Measurements from ENCODE around the gene LRMDA. TPM values are rescaled to one million over a fixed set of nuclear protein-coding genes. Genes with fewer than 3 reads are reported as not detected.

The LRMDA gene
- total RNA-seq, 1 experiment from 2014 or later = 4.8 TPM

GRCh38 chr10:75495434-75496190 is 64.2 kb downstream of the LRMDA start:
- intact Hi-C loops (cut with micrococcal nuclease) = no loop called here
- no peak for DNase-seq (ENCODE audit: low read depth, low spot score)

GRCh38 chr10:75496191-75496567 is 64.8 kb downstream of the LRMDA start:
- H3K9me2 ChIP-seq (ENCODE audit: insufficient read depth) = no peaks in the 10 kb centered on the region
- H3K36me3 ChIP-seq (ENCODE audit: control insufficient read depth in 1 of 2, insufficient read depth in 2 of 2, low read length in 2 of 2) = no peaks in the 10 kb centered on the region
- H4K20me1 ChIP-seq (ENCODE audit: insufficient read depth) = no peaks in the 10 kb centered on the region
- ATAC-seq = no peak
- DNase-seq (ENCODE audit: low read depth, low spot score) = no peak
- intact Hi-C loops (cut with micrococcal nuclease) = no loop called here
- H3K9ac ChIP-seq (ENCODE audit: low read length) = no peak overlapping the region
- H3K4me3 ChIP-seq (replicated peaks in 1 of 2; ENCODE audit: low read depth in 1 of 2, low read length in 2 of 2) = no peak overlapping the region
- H3K4me2 ChIP-seq (ENCODE audit: low read length) = no peak overlapping the region
- BruUV-seq (replicated peaks) = no TSS peak
- no peak overlapping the region for H3K27ac ChIP-seq (ENCODE audit: low read depth, low read length)
- POLR2A ChIA-PET = no interaction called here
- H3K79me2 ChIP-seq (ENCODE audit: insufficient read depth, low read length) = no peaks in the 10 kb centered on the region
- no peak overlapping the region for H2AFZ ChIP-seq (ENCODE audit: low read depth, low read length, poor library complexity, severe bottlenecking)
- H3K9me3 ChIP-seq (ENCODE audit: control insufficient read depth in 1 of 2, insufficient read depth in 1 of 2, low read depth in 1 of 2, low read length in 2 of 2) = no peaks in the 10 kb centered on the region
- peaks cover 14 to 25% of the 10 kb centered on the region in 2 experiments for H3K4me1 ChIP-seq (ENCODE audit: control insufficient read depth in 1 of 2, insufficient read depth in 2 of 2, low read length in 2 of 2)
- RAD21 ChIA-PET (ENCODE audit: low non-redundant PET in 1 of 2, low total read pairs in 2 of 2, uncharacterized antibody in 2 of 2, unreplicated experiment in 2 of 2) = no interaction called here
- CTCF ChIA-PET = no interaction called here
- no peaks in the 10 kb centered on the region for H3K27me3 ChIP-seq (ENCODE audit: insufficient read depth, low read length)
- TF ChIP-seq CEBPB (IDR thresholded peaks at IDR 0.05; ENCODE audit: low read depth) (no peak), ATF3 (IDR thresholded peaks at IDR 0.05) (no peak), SIN3A (IDR thresholded peaks at IDR 0.05; ENCODE audit: low read depth) (no peak), POLR2AphosphoS5 (IDR thresholded peaks at IDR 0.05; ENCODE audit: low read depth, low read length) (no peak), EGR1 (IDR thresholded peaks at IDR 0.05; ENCODE audit: low read depth) (no peak), ZFX (IDR thresholded peaks at IDR 0.05) (no peak), YY1 (IDR thresholded peaks at IDR 0.05; ENCODE audit: extremely low read depth, insufficient replicate concordance, low read depth, low read length) (no peak), SP1 (IDR thresholded peaks at IDR 0.05; ENCODE audit: low read depth) (no peak)

More at GRCh38 chr10:75495434-75496190, 64.2 kb downstream of the LRMDA start:
- TF ChIP-seq ATF3 (IDR thresholded peaks at IDR 0.05) = no peak
- no peak for TF ChIP-seq TCF7L2 (IDR thresholded peaks at IDR 0.05; ENCODE audit: borderline replicate concordance, extremely low read depth, insufficient read depth, insufficient read length)
- TF ChIP-seq EGR1 (IDR thresholded peaks at IDR 0.05; ENCODE audit: low read depth) = no peak
- no peak for TF ChIP-seq ELF1 (IDR thresholded peaks at IDR 0.05; ENCODE audit: borderline replicate concordance, low read depth)
- TF ChIP-seq FOSL1 (IDR thresholded peaks at IDR 0.05; ENCODE audit: low read depth) = no peak
- TF ChIP-seq EZH2 (IDR thresholded peaks at IDR 0.05) = no peak
- TF ChIP-seq, protein P1, sequence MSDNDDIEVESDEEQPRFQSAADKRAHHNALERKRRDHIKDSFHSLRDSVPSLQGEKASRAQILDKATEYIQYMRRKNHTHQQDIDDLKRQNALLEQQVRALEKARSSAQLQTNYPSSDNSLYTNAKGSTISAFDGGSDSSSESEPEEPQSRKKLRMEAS (IDR thresholded peaks at IDR 0.05) = no peak
- TF ChIP-seq RAD21 (IDR thresholded peaks at IDR 0.05; ENCODE audit: low read depth) = no peak
- no peak for TF ChIP-seq CEBPB (IDR thresholded peaks at IDR 0.05; ENCODE audit: low read depth)
- Histone ChIP-seq H3K9me2 (ENCODE audit: insufficient read depth) (no peaks in the 10 kb centered on the region), H3K27ac (ENCODE audit: low read depth, low read length) (no peak overlapping the region), H3K4me3 (replicated peaks in 1 of 2; ENCODE audit: low read depth in 1 of 2, low read length in 2 of 2) (no peak overlapping the region), H3K36me3 (ENCODE audit: control insufficient read depth in 1 of 2, insufficient read depth in 2 of 2, low read length in 2 of 2) (no peaks in the 10 kb centered on the region), H3K9ac (ENCODE audit: low read length) (no peak overlapping the region), H3K27me3 (ENCODE audit: insufficient read depth, low read length) (no peaks in the 10 kb centered on the region), H3K4me2 (ENCODE audit: low read length) (no peak overlapping the region), H3K4me1 (ENCODE audit: control insufficient read depth in 1 of 2, insufficient read depth in 2 of 2, low read length in 2 of 2) (peaks cover 14 to 25% of the 10 kb centered on the region in 2 experiments), H3K79me2 (ENCODE audit: insufficient read depth, low read length) (no peaks in the 10 kb centered on the region), H4K20me1 (ENCODE audit: insufficient read depth) (no peaks in the 10 kb centered on the region), H3K9me3 (ENCODE audit: control insufficient read depth in 1 of 2, insufficient read depth in 1 of 2, low read depth in 1 of 2, low read length in 2 of 2) (no peaks in the 10 kb centered on the region), H2AFZ (ENCODE audit: low read depth, low read length, poor library complexity, severe bottlenecking) (no peak overlapping the region)
- no peak for ATAC-seq
- ChIA-PET POLR2A (no interaction called here), CTCF (no interaction called here), RAD21 (ENCODE audit: low non-redundant PET in 1 of 2, low total read pairs in 2 of 2, uncharacterized antibody in 2 of 2, unreplicated experiment in 2 of 2) (no interaction called here)
- no TSS peak for BruUV-seq (replicated peaks)

Data from HCT116 (cell line).